A549 (cell line): ENCODE results near the gene GNG7. TPM values are rescaled to one million over a fixed set of nuclear protein-coding genes. Genes with fewer than 3 reads are reported as not detected.
"Not testable (repeated sequence)": the region's sequence is repeated elsewhere in the genome, so short reads cannot be mapped to it uniquely, and the experiment has no call there.

Source experiments
- ATAC-seq, 2 experiments: fragments of 200-7000 bp in 1 of 2; fragments of >200 bp in 1 of 2; cut with Nextera tagmentation in 1 of 2; cut with Tn5 transposase in 1 of 2; 3 replicates each; pipeline versions ENCODE4 v1.8.0 to v1.9.1; 2018 to 2020; ENCODE audit warnings: mild to moderate bottlenecking in 1 of 2, moderate library complexity in 1 of 2
- CTCF ChIA-PET: fragments of 300-600 bp; sonication (Branson Sonifier 250); formaldehyde crosslinking; extraction: SDS; loops from one replicate; lab custom pipeline; 2021; ENCODE audit warnings: antibody characterized with exemption, inconsistent platforms; lab: Yijun Ruan, JAX
- POLR2A ChIA-PET: fragments of 350-600 bp; formaldehyde crosslinking; extraction: SDS; loops from one replicate; lab custom pipeline; 2021; ENCODE audit warnings: antibody characterized with exemption, inconsistent platforms; lab: Yijun Ruan, JAX
- DNase-seq, 2 experiments: peaks; one replicate each; pipeline versions ENCODE4 v3.0.0 to v3.0.0-alpha.2; 2011 to 2016; ENCODE audit warnings: low read depth in 1 of 2, low spot score in 1 of 2
- FAIRE-seq: peaks from 2 replicates; lab custom pipeline; 2011; peaks lifted over from hg19 to GRCh38; lab: Jason Lieb, UNC
- H3K27ac ChIP-seq, 2 experiments: fragments of >200 bp; sonication (Bioruptor Twin); formaldehyde crosslinking; 3 replicates each; pipeline ENCODE4 v1.5.1; 2016 to 2017
- H3K4me1 ChIP-seq: fragments of >200 bp; sonication (Bioruptor Twin); formaldehyde crosslinking; 3 replicates; pipeline ENCODE4 v1.6.1; 2016
- H3K4me2 ChIP-seq: fragments of >200 bp; sonication (Bioruptor Twin); formaldehyde crosslinking; 3 replicates; pipeline ENCODE4 v1.6.1; 2016
- H3K4me3 ChIP-seq: fragments of >200 bp; sonication (Bioruptor Twin); formaldehyde crosslinking; 3 replicates; pipeline ENCODE4 v1.5.1; 2016
- H3K9me3 ChIP-seq: fragments of >200 bp; sonication (Bioruptor Twin); formaldehyde crosslinking; 3 replicates; pipeline ENCODE4 v1.6.1; 2016
- CBX2 ChIP-seq: fragments of 200-600 bp; sonication (generic); IDR thresholded peaks from 2 replicates; pipeline ENCODE4 v1.6.1; 2016; ENCODE audit warnings: low read depth, mild to moderate bottlenecking, borderline replicate concordance
- CHD4 ChIP-seq: fragments of 200-600 bp; sonication (generic); IDR thresholded peaks from 2 replicates; pipeline ENCODE4 v1.6.1; 2016; ENCODE audit warnings: antibody characterized with exemption, mild to moderate bottlenecking, borderline replicate concordance
- EHF ChIP-seq: fragments of 250-450 bp; sonication (Bioruptor Pico); IDR thresholded peaks from 2 replicates; pipeline ENCODE4 v1.5.0; 2020; ENCODE audit warnings: mild to moderate bottlenecking
- GATA3 ChIP-seq: IDR thresholded peaks from 2 replicates; pipeline ENCODE4 v1.6.1; 2012; ENCODE audit warnings: borderline replicate concordance
- HDAC2 ChIP-seq: fragments of 200-600 bp; sonication (generic); IDR thresholded peaks from 2 replicates; pipeline ENCODE4 v1.6.1; 2016
- HOXB13 ChIP-seq: fragments of 250-450 bp; sonication (Bioruptor Pico); IDR thresholded peaks from 2 replicates; pipeline ENCODE4 v1.5.0; 2020; ENCODE audit warnings: low read depth, mild to moderate bottlenecking, moderate library complexity
- HOXB5 ChIP-seq: fragments of 250-450 bp; sonication (Bioruptor Pico); IDR thresholded peaks from 2 replicates; pipeline ENCODE4 v1.5.0; 2020; ENCODE audit warnings: mild to moderate bottlenecking, moderate library complexity
- JUNB ChIP-seq: fragments of >200 bp; sonication (Bioruptor Twin); formaldehyde crosslinking; IDR thresholded peaks from 2 replicates; pipeline ENCODE4 v1.6.1; 2016
- KDM5A ChIP-seq: fragments of 200-600 bp; sonication (generic); IDR thresholded peaks from 2 replicates; pipeline ENCODE4 v1.6.1; 2016; ENCODE audit warnings: antibody characterized with exemption, mild to moderate bottlenecking
- POLR2AphosphoS2 ChIP-seq: conservative IDR thresholded peaks from 2 replicates; pipeline ENCODE4 v1.6.1; 2012; ENCODE audit warnings: low read length, improper control_type of control experiment, inconsistent platforms
- RFX5 ChIP-seq: fragments of 450-650 bp; IDR thresholded peaks from 2 replicates; pipeline ENCODE4 v1.7.1; 2014; ENCODE audit warnings: antibody characterized with exemption, mild to moderate bottlenecking, moderate library complexity
- TFCP2L1 ChIP-seq: fragments of 250-450 bp; sonication (Bioruptor Pico); IDR thresholded peaks from 2 replicates; pipeline ENCODE4 v1.5.0; 2021; ENCODE audit warnings: mild to moderate bottlenecking
- TP53 ChIP-seq: fragments of 250-450 bp; sonication (Bioruptor Pico); IDR thresholded peaks from 2 replicates; pipeline ENCODE4 v1.5.0; 2021; ENCODE audit warnings: mild to moderate bottlenecking, moderate library complexity
- ZFP36 ChIP-seq: fragments of 450-650 bp; IDR thresholded peaks from 2 replicates; pipeline ENCODE4 v1.6.1; 2014; ENCODE audit warnings: borderline replicate concordance; ENCODE audit not compliant: partially characterized antibody
- ZNF302 ChIP-seq: fragments of 250-450 bp; sonication (Bioruptor Pico); IDR thresholded peaks from 2 replicates; pipeline ENCODE4 v1.9.0; 2021; ENCODE audit warnings: inconsistent platforms, mild to moderate bottlenecking, moderate library complexity
- WGBS: methylation state at CpG from one replicate; pipeline ENCODE4 v1.1.6; 2017; ENCODE audit errors: missing lambda C conversion rate; 5-methylcytosine and 5-hydroxymethylcytosine counted together
- polyA plus RNA-seq, 4 experiments: library from polyadenylated mRNA; depleted of rRNA in 3 of 4; stranded (reverse); fragments of >200 nt; fragmentation: RNase III in 1 of 4; extraction: RNeasy Plus Mini Kit Qiagen cat#74134 plus additional on column Dnase treatment in 1 of 4; gene quantifications; 2 replicates in 3 of 4; 3 replicates in 1 of 4; pipeline ENCODE4 v1.2.3, GENCODE V29; 2011 to 2017
- TF ChIP-seq, protein P1 (sequence below): IDR thresholded peaks from 2 replicates; pipeline ENCODE4 v1.6.1; 2012
- TF ChIP-seq, protein P2 (sequence below): IDR thresholded peaks from 2 replicates; pipeline ENCODE4 v1.6.1; 2012; ENCODE audit warnings: low read depth, borderline replicate concordance
- TF ChIP-seq, protein P3 (sequence below): fragments of 450-650 bp; IDR thresholded peaks from 2 replicates; pipeline ENCODE4 v1.6.1; 2014; ENCODE audit warnings: antibody characterized with exemption
- TF ChIP-seq, protein P4 (sequence below): fragments of >200 bp; sonication (Bioruptor Twin); formaldehyde crosslinking; IDR thresholded peaks from 2 replicates; pipeline ENCODE4 v1.6.1; 2016
- TF ChIP-seq, protein P5 (sequence below): fragments of 200-600 bp; sonication (generic); IDR thresholded peaks from 2 replicates; pipeline ENCODE4 v1.6.1; 2016; ENCODE audit warnings: antibody characterized with exemption, mild to moderate bottlenecking, moderate library complexity

Gene GNG7
- polyA plus RNA-seq, 2 of the 4 experiments (the other 2 are of a cell fraction), result 0.06 to 0.08 TPM

DNA sequence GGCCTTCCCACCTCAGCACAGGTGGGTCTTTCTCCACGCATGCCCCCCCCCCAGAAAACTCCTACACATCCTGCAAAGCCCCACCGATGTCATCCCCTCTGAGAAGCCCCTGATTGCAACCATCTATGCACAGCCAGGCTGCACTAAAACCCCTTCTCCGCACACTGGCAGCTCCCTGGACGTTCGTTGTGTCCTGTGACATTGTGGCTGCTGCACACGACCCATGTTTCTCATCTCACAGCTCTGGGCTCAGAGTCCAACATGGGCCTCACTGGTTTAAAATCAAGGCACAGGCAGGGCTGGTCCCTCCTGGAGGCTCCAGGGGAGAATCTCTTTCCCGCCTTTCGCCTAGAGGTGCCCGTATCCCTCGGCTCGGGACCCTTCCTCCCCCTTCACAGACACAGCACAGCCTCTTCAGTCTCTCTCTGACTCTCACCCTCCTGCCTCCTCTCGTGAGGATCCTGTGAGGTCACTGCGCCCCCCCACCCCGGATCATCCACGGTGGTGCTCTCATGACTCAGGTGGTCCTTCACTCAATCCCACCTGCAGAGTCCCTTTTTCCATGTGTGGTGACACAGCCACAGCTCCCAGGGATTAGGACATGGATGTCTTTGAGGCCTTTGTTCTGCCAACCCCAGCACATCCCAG lies 155.3 kb downstream of the GNG7 start:
- WGBS, result 90% methylated on average over 15 of the region's 15 CpGs
- TF ChIP-seq, protein P1, sequence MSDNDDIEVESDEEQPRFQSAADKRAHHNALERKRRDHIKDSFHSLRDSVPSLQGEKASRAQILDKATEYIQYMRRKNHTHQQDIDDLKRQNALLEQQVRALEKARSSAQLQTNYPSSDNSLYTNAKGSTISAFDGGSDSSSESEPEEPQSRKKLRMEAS, result no peak
- TF ChIP-seq CHD4 (no peak), EHF (no peak), GATA3 (no peak), ZFP36 (no peak), HDAC2 (no peak)
- TF ChIP-seq, protein P2, sequence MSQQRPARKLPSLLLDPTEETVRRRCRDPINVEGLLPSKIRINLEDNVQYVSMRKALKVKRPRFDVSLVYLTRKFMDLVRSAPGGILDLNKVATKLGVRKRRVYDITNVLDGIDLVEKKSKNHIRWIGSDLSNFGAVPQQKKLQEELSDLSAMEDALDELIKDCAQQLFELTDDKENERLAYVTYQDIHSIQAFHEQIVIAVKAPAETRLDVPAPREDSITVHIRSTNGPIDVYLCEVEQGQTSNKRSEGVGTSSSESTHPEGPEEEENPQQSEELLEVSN, result no peak
- no peak for ATAC-seq
- no peak for FAIRE-seq
- no peak for DNase-seq
- Histone ChIP-seq H3K9me3 (no peaks in the 10 kb centered on the region), H3K4me2 (no peak overlapping the region), H3K27ac (peak overlapping the region; percentile 46 to 97; a peak in 4 of 6 replicates), H3K4me1 (peaks cover 44% of the 10 kb centered on the region), H3K4me3 (no peak overlapping the region)
- CTCF ChIA-PET, result interaction anchor here (0.6 to 4.9 kb wide), 3 partner anchors 31 to 68 kb away, joined by 3 to 17 read pairs (median 4); no protein-coding TSS in a partner anchor
- POLR2A ChIA-PET, result interaction anchor here (1.5 kb wide), 1 partner anchor 71 kb away, joined by 5 read pairs; the partner anchor contains the start of gene GADD45B

DNA sequence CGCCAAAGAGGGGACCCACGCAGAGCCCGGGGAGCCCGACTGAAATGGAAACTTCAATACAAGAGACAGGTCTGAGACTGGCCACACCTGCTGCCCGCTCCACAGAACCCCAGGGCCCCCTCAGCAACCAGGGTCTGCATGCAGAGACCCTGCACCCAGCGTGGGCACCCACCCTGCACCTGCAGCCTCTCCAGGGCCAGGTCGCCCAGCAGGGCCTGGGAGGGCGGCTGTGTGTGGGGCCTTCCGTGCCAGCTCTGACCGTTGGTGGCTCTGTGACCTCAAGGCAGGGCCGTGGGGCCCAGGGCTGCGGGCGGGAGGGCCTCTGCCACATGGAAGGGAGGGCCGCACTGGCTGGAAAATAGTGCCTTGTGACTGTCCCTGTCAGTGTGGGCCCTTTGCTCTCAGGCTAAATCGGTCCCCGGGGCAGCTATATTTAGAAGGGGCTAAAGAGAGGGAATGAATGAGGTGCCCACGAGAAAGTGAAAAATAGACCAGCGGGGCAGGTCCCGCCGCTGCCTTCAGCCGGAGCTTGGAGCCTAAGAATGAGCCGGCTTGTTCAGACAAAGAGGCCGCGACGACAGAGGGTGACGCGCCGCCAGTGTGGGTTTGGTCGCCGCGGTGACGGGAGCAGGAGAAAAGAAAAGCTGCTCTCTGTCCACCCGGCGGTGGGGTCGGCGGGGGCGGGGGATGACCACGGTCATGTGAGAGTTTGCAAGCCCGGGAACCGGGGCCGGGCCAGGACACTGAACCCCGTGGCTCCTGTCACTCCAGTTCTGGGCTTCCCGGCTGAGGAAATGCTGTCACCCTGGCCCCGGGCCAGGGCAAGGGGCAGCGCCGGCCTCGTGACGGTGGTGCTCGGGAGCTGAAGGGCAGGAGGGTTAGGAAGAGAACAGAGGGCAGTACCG lies 156.1 kb downstream of the GNG7 start:
- CTCF ChIA-PET, result interaction anchor here (0.6 to 4.9 kb wide), 3 partner anchors 32 to 67 kb away, joined by 3 to 17 read pairs (median 4); no protein-coding TSS in a partner anchor
- no peak for FAIRE-seq

DNA sequence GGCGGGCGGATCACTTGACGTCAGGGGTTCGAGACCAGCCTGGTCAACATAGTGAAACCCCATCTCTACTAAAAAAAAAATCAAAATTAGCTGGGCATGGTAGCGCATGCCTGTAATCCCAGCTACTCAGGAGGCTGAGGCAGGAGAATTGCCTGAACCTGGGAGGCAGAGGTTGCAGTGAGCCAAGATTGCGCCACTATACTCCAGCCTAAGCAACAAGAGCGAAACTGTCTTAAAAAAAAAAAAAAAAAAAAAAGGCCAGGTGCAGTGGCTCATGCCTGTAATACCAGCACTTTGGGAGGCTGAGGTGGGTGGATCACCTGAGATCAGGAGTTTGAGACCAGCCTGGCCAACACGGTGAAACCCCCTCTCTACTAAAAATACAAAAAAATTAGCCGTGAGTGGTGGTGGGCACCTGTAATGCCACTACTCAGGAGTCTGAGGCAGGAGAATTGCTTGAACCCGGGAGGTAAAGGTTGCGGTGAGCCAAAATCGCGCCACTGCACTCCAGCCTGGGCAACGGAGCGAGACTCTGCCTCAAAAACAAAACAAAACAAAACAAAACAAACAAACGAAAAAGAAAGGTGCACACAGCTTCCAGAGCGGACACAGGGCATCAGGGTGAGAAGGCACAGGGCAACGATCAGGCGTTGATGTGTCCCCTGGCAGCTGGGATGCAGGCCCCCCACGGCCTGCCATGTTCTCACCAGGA lies 156.9 kb downstream of the GNG7 start:
- ChIA-PET POLR2A (interaction anchor here (1.5 to 5.3 kb wide), 2 partner anchors 68 to 69 kb away, joined by 5 to 191 read pairs; partner anchors contain the start of gene GADD45B), CTCF (interaction anchor here (0.6 to 4.9 kb wide), 4 partner anchors 11 to 65 kb away, joined by 3 to 17 read pairs (median 4); no protein-coding TSS in a partner anchor)
- not testable (repeated sequence) for H3K9me3 ChIP-seq, H3K4me3 ChIP-seq, H3K4me2 ChIP-seq, ATAC-seq, FAIRE-seq, DNase-seq
- 87% methylated on average over 20 of the region's 20 CpGs for WGBS
- Histone ChIP-seq H3K4me1 (peaks cover 52% of the 10 kb centered on the region), H3K27ac (peak overlapping the region; percentile 97 to 100; a peak in 5 of 6 replicates)

More for the DNA sequence above, 156.1 kb downstream of the GNG7 start:
- Histone ChIP-seq H3K27ac (peak overlapping the region; percentile 97 to 100; a peak in 4 of 6 replicates), H3K4me2 (no peak overlapping the region)
- TF ChIP-seq POLR2AphosphoS2 (no peak), KDM5A (no peak), ZNF302 (no peak), HOXB5 (CRISPR knock-in tag) (no peak), JUNB (no peak), TFCP2L1 (CRISPR knock-in tag) (no peak), RFX5 (no peak), TP53 (CRISPR knock-in tag) (no peak), CBX2 (no peak), HOXB13 (CRISPR knock-in tag) (no peak)
- TF ChIP-seq, protein P3, sequence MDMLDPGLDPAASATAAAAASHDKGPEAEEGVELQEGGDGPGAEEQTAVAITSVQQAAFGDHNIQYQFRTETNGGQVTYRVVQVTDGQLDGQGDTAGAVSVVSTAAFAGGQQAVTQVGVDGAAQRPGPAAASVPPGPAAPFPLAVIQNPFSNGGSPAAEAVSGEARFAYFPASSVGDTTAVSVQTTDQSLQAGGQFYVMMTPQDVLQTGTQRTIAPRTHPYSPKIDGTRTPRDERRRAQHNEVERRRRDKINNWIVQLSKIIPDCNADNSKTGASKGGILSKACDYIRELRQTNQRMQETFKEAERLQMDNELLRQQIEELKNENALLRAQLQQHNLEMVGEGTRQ, result no peak
- TF ChIP-seq, protein P4, sequence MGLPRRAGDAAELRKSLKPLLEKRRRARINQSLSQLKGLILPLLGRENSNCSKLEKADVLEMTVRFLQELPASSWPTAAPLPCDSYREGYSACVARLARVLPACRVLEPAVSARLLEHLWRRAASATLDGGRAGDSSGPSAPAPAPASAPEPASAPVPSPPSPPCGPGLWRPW, result no peak
- TF ChIP-seq, protein P5, sequence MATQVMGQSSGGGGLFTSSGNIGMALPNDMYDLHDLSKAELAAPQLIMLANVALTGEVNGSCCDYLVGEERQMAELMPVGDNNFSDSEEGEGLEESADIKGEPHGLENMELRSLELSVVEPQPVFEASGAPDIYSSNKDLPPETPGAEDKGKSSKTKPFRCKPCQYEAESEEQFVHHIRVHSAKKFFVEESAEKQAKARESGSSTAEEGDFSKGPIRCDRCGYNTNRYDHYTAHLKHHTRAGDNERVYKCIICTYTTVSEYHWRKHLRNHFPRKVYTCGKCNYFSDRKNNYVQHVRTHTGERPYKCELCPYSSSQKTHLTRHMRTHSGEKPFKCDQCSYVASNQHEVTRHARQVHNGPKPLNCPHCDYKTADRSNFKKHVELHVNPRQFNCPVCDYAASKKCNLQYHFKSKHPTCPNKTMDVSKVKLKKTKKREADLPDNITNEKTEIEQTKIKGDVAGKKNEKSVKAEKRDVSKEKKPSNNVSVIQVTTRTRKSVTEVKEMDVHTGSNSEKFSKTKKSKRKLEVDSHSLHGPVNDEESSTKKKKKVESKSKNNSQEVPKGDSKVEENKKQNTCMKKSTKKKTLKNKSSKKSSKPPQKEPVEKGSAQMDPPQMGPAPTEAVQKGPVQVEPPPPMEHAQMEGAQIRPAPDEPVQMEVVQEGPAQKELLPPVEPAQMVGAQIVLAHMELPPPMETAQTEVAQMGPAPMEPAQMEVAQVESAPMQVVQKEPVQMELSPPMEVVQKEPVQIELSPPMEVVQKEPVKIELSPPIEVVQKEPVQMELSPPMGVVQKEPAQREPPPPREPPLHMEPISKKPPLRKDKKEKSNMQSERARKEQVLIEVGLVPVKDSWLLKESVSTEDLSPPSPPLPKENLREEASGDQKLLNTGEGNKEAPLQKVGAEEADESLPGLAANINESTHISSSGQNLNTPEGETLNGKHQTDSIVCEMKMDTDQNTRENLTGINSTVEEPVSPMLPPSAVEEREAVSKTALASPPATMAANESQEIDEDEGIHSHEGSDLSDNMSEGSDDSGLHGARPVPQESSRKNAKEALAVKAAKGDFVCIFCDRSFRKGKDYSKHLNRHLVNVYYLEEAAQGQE, result no peak
- TF ChIP-seq, all 56 proteins: peak for 0
- WGBS, result 88% methylated on average over 33 of the region's 50 CpGs
- ATAC-seq (no peak), DNase-seq (no peak)
- POLR2A ChIA-PET, result interaction anchor here (1.5 kb wide), 1 partner anchor 70 kb away, joined by 5 read pairs; the partner anchor contains the start of gene GADD45B
- Histone ChIP-seq H3K4me1 (peaks cover 52% of the 10 kb centered on the region), H3K4me3 (no peak overlapping the region), H3K9me3 (no peaks in the 10 kb centered on the region)
